Osteocyte (in vitro differentiated cells): ENCODE results near the gene CCDC86. TPM values are rescaled to one million over a fixed set of nuclear protein-coding genes. Genes with fewer than 3 reads are reported as not detected.

Experiments used
- DNase-seq: peaks from one replicate; pipeline ENCODE4 v3.0.0; 2021; ENCODE audit warnings: mixed read lengths; ENCODE audit not compliant: unreplicated experiment; ENCODE audit errors: extremely low spot score
- H3K27ac Mint-ChIP-seq: one replicate; pipeline ENCODE4 v1.8.0; 2021; ENCODE audit warnings: mild to moderate bottlenecking, mixed read lengths; ENCODE audit not compliant: unreplicated experiment
- H3K27me3 Mint-ChIP-seq: one replicate; pipeline ENCODE4 v1.8.0; 2021; ENCODE audit warnings: mixed read lengths; ENCODE audit not compliant: unreplicated experiment
- H3K36me3 Mint-ChIP-seq: one replicate; pipeline ENCODE4 v1.8.0; 2021; ENCODE audit warnings: mixed read lengths; ENCODE audit not compliant: unreplicated experiment
- H3K4me1 Mint-ChIP-seq: one replicate; pipeline ENCODE4 v1.8.0; 2021; ENCODE audit warnings: mixed read lengths; ENCODE audit not compliant: unreplicated experiment
- H3K4me3 Mint-ChIP-seq: one replicate; pipeline ENCODE4 v1.8.0; 2021; ENCODE audit warnings: mild to moderate bottlenecking, moderate library complexity, mixed read lengths; ENCODE audit not compliant: unreplicated experiment
- H3K9me3 Mint-ChIP-seq: one replicate; pipeline ENCODE4 v1.8.0; 2021; ENCODE audit warnings: mixed read lengths; ENCODE audit not compliant: unreplicated experiment
- total RNA-seq: library from RNA; stranded (reverse); gene quantifications from 2 replicates; pipeline ENCODE4 v1.2.1, GENCODE V29; 2021
- TF ChIP-seq, protein P1 (sequence below): fragments of 200-600 bp; sonication (generic); IDR thresholded peaks from 2 replicates; pipeline ENCODE4 v1.5.0; 2021; ENCODE audit warnings: antibody characterized with exemption, mild to moderate bottlenecking, moderate library complexity

CCDC86 gene
- total RNA-seq, 1 donor from 2014 or later = 25.9 TPM

GRCh38 chr11:60858236-60858635 is 16.3 kb downstream of the CCDC86 start:
- no peak for DNase-seq
- TF ChIP-seq, protein P1, sequence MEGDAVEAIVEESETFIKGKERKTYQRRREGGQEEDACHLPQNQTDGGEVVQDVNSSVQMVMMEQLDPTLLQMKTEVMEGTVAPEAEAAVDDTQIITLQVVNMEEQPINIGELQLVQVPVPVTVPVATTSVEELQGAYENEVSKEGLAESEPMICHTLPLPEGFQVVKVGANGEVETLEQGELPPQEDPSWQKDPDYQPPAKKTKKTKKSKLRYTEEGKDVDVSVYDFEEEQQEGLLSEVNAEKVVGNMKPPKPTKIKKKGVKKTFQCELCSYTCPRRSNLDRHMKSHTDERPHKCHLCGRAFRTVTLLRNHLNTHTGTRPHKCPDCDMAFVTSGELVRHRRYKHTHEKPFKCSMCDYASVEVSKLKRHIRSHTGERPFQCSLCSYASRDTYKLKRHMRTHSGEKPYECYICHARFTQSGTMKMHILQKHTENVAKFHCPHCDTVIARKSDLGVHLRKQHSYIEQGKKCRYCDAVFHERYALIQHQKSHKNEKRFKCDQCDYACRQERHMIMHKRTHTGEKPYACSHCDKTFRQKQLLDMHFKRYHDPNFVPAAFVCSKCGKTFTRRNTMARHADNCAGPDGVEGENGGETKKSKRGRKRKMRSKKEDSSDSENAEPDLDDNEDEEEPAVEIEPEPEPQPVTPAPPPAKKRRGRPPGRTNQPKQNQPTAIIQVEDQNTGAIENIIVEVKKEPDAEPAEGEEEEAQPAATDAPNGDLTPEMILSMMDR = no peak
- Mint-ChIP-seq H3K4me3 (no peak overlapping the region), H3K9me3 (no peaks in the 10 kb centered on the region), H3K27ac (peak overlapping the region; percentile 64), H3K36me3 (no peaks in the 10 kb centered on the region), H3K4me1 (peaks cover 46% of the 10 kb centered on the region), H3K27me3 (peaks cover 3% of the 10 kb centered on the region)

DNA sequence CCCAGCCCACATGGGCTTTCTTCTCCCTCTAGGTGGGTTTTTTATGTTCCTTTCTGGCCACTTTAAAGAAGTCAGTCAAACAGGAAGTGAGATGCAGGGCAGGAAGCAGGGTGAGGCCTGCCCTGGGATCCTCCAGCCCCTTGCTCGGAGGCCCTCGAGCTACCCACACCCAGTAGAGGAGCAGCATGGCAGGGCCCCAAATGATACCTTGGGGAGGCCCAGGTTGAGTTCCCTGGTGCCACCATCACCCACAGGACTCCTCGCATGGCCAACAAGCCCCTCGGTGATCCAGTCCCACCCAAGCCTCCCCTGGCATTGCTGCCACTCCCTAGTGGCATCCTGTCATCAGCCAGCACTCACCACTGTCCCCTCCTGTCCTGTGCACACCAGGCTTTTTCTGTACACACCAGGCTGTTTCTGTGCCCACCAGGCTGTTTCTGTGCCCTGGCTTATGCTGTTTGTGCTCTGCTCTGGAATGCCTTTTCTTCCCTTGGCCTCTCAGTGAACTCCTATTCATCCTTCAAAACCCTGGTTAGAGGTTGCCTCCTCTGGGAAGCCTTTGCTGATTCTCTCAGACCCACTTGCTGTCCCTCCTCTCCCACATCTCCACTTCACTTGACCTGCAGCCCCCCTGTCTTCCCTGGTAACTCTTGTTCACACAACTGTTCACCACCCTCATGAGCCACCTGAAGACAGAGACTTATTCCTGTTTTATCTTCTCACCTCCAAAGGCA is 17.0 kb downstream of the CCDC86 start:
- no peak for DNase-seq
- H3K27ac Mint-ChIP-seq = no peak overlapping the region
- H3K4me1 Mint-ChIP-seq = peaks cover 46% of the 10 kb centered on the region
- no peaks in the 10 kb centered on the region for H3K36me3 Mint-ChIP-seq
- no peaks in the 10 kb centered on the region for H3K9me3 Mint-ChIP-seq
- H3K27me3 Mint-ChIP-seq = peaks cover 3% of the 10 kb centered on the region
- H3K4me3 Mint-ChIP-seq = no peak overlapping the region
- TF ChIP-seq, protein P1 = no peak

GRCh38 chr11:60859616-60860250 is 17.8 kb downstream of the CCDC86 start:
- Mint-ChIP-seq H3K36me3 (no peaks in the 10 kb centered on the region), H3K4me3 (no peak overlapping the region), H3K27ac (no peak overlapping the region), H3K4me1 (peaks cover 44% of the 10 kb centered on the region), H3K9me3 (no peaks in the 10 kb centered on the region), H3K27me3 (peaks cover 6% of the 10 kb centered on the region)
- TF ChIP-seq, protein P1 = no peak
- no peak for DNase-seq

DNA sequence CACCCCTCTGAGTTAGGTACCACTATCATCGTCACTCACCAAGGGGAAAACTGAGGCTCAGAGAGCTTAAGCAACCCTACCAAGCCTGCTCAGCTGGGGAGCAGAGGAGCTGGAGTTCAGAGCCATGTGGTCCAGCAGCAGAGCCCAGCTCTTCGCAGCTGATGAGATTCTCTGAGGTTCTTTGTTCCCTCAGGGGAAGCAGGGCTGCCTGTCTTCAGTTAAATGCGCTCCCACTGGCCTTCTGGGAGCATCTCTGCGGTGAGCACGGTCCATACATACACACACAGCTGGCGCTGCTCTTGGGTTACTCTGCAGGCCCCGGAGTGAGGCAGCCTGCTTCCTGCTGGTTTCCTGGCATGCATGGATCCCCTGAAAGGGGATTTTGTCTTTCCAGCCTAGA is 19.0 kb downstream of the CCDC86 start:
- H3K4me1 Mint-ChIP-seq = peaks cover 34% of the 10 kb centered on the region
- TF ChIP-seq, protein P1 = no peak
- H3K27ac Mint-ChIP-seq = no peak overlapping the region
- no peak overlapping the region for H3K4me3 Mint-ChIP-seq
- peaks cover 6% of the 10 kb centered on the region for H3K27me3 Mint-ChIP-seq
- DNase-seq = no peak
- H3K36me3 Mint-ChIP-seq = no peaks in the 10 kb centered on the region
- no peaks in the 10 kb centered on the region for H3K9me3 Mint-ChIP-seq

- H3K9me3 Mint-ChIP-seq = no peaks in the 10 kb centered on the region
- TF ChIP-seq, protein P1 = no peak
- H3K27me3 Mint-ChIP-seq = peaks cover 6% of the 10 kb centered on the region
- no peak for DNase-seq
- peaks cover 38% of the 10 kb centered on the region for H3K4me1 Mint-ChIP-seq
- no peak overlapping the region for H3K4me3 Mint-ChIP-seq
- H3K27ac Mint-ChIP-seq = no peak overlapping the region
- H3K36me3 Mint-ChIP-seq = no peaks in the 10 kb centered on the region
Measured at GRCh38 chr11:60862171-60862570, 20.3 kb downstream of the CCDC86 start.
